DND-41 (cell line): ENCODE results near the gene SLC1A2.

ENCODE experiments used
- CTCF ChIP-seq: IDR thresholded peaks from 2 replicates; pipeline ENCODE4 v1.5.1; 2012; ENCODE audit warnings: borderline replicate concordance, low read length, moderate library complexity, mild to moderate bottlenecking; ENCODE audit not compliant: poor library complexity, severe bottlenecking; ENCODE audit errors: extremely low read depth
- EZH2 ChIP-seq: IDR thresholded peaks from 3 replicates; pipeline ENCODE4 v1.6.1; 2012; ENCODE audit warnings: borderline replicate concordance, low read depth, mild to moderate bottlenecking, moderate library complexity, low read length, inconsistent platforms; ENCODE audit not compliant: severe bottlenecking

GRCh38 chr11:35272391-35272902 is 146.9 kb downstream of the SLC1A2 start:
- TF ChIP-seq CTCF (no peak), EZH2 (no peak)
